Activated CD4-positive, alpha-beta memory T cell treated with anti-CD3 and anti-CD28 coated beads, Interleukin-2, amount 10 ng/mL, durations not matched to agents 7 days and 5 days (primary cell): ENCODE data around the gene STXBP4. TPM values are rescaled to one million over a fixed set of nuclear protein-coding genes. Genes with fewer than 3 reads are reported as not detected.

Experiments
- CTCF ChIA-PET: fragments of 350-600 bp; sonication (Branson Sonifier 250); formaldehyde crosslinking; loops from one replicate; lab custom pipeline; 2021; ENCODE audit warnings: antibody characterized with exemption, inconsistent platforms; lab: Charles Lee
- POLR2A ChIA-PET: fragments of 350-600 bp; sonication (Branson Sonifier 250); formaldehyde crosslinking; loops from one replicate; lab custom pipeline; 2021; ENCODE audit warnings: antibody characterized with exemption; lab: Charles Lee
- DNase-seq: peaks from one replicate; pipeline ENCODE4 v3.0.0-alpha.2; 2020
- H3K27ac Mint-ChIP-seq: one replicate; pipeline ENCODE4 v1.8.0; 2021; ENCODE audit warnings: mild to moderate bottlenecking, mixed read lengths
- H3K27me3 Mint-ChIP-seq: one replicate; pipeline ENCODE4 v1.8.0; 2021; ENCODE audit warnings: mixed read lengths
- H3K36me3 Mint-ChIP-seq: one replicate; pipeline ENCODE4 v1.8.0; 2021; ENCODE audit warnings: low read depth, mixed read lengths
- H3K4me1 Mint-ChIP-seq: one replicate; pipeline ENCODE4 v1.8.0; 2021; ENCODE audit warnings: mixed read lengths
- H3K4me3 Mint-ChIP-seq: one replicate; pipeline ENCODE4 v1.8.0; 2021; ENCODE audit warnings: mild to moderate bottlenecking, mixed read lengths
- H3K9me3 Mint-ChIP-seq: one replicate; pipeline ENCODE4 v1.8.0; 2021; ENCODE audit warnings: mixed read lengths
- total RNA-seq, 2 experiments: library from RNA; stranded (reverse); gene quantifications; one replicate each; pipeline ENCODE4 v1.2.3, GENCODE V29; 2021

The STXBP4 gene
- total RNA-seq, 2 experiments from 2014 or later = 4.7 to 6.6 TPM

DNA sequence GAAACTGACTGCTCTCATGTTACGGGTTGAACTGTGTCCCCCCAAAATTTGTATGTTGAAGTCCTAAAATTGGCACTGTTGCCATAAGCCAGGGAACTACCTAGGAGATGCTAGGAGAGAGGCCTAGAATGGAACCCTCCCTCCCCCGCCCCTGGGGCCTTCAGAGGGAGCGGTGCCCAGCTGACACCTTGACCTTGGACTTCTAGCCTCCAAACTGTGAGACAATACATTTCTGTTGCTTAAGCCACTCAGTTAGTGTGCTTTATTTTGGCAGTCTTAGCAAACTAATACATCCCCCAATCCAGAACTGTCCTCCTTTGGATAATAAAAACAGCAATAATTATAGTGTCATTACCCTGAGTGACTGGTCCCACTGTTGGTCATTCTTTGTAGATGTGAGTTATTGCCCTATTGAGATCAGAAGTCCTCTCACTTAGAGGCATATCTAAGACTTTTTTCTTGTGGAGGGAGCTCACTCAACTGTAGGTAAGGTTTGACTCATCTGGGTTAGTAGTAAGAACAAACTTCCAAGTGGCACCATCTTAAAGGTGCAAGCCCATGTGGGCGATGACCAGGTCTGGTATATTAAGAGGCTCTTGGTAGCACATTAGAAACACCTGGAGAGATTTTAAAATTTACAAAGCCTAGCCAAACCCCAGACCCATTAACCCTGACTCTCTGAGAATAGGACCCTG is 203.2 kb downstream of the STXBP4 start:
- Mint-ChIP-seq H3K27ac (no peak overlapping the region), H3K9me3 (no peaks in the 10 kb centered on the region), H3K4me1 (peaks cover 3% of the 10 kb centered on the region), H3K36me3 (no peaks in the 10 kb centered on the region), H3K27me3 (no peaks in the 10 kb centered on the region), H3K4me3 (no peak overlapping the region)
- no peak for DNase-seq
- POLR2A ChIA-PET = no interaction called here
- CTCF ChIA-PET = no interaction called here

DNA sequence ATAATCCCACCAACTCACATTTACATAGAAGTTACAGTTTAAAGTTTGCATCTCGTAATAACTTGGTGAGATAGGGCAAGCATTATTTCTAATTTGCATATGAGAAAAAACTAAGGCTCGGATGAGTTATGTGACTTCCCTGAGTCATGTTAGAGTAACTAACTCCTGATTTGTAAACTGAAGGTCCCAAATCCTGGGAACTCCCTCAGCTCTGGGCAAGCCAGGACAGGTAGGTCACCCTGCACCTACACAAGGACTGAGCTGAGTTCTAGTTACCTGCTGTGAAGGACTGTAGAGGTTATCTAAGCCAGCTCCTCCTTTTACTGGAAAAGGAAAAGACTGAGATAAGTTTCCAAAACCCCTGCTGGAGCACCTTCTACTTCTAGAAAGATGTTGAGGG is 204.0 kb downstream of the STXBP4 start:
- H3K27me3 Mint-ChIP-seq = no peaks in the 10 kb centered on the region

DNA sequence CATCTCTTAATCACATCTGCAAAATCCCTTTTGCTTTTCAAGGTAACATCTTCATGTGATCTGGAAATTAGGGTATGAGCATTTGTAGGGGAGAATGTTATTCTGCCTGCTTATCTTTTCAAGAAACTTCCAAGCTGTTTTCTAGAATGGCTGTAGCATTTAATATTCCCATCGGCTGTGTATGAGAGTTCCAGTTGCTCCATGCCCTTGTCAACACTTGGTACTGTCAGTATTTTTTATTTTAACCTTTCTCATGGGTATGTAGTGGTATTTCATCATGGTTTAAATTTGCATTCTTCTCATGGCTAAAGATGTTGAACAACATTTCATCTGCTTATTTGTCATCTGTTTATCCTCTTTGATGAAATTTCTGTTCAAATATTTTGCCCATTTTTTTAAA is 205.6 kb downstream of the STXBP4 start:
- Mint-ChIP-seq H3K27me3 (no peaks in the 10 kb centered on the region), H3K27ac (no peak overlapping the region), H3K4me1 (peaks cover 3% of the 10 kb centered on the region), H3K4me3 (no peak overlapping the region), H3K9me3 (no peaks in the 10 kb centered on the region), H3K36me3 (no peaks in the 10 kb centered on the region)
- POLR2A ChIA-PET = no interaction called here
- no peak for DNase-seq
- CTCF ChIA-PET = no interaction called here

More for the DNA sequence above, 204.0 kb downstream of the STXBP4 start:
- DNase-seq = no peak
- POLR2A ChIA-PET = no interaction called here
- Mint-ChIP-seq H3K36me3 (no peaks in the 10 kb centered on the region), H3K4me3 (no peak overlapping the region), H3K4me1 (peaks cover 3% of the 10 kb centered on the region), H3K27ac (no peak overlapping the region), H3K9me3 (no peaks in the 10 kb centered on the region)
- CTCF ChIA-PET = no interaction called here

DNA sequence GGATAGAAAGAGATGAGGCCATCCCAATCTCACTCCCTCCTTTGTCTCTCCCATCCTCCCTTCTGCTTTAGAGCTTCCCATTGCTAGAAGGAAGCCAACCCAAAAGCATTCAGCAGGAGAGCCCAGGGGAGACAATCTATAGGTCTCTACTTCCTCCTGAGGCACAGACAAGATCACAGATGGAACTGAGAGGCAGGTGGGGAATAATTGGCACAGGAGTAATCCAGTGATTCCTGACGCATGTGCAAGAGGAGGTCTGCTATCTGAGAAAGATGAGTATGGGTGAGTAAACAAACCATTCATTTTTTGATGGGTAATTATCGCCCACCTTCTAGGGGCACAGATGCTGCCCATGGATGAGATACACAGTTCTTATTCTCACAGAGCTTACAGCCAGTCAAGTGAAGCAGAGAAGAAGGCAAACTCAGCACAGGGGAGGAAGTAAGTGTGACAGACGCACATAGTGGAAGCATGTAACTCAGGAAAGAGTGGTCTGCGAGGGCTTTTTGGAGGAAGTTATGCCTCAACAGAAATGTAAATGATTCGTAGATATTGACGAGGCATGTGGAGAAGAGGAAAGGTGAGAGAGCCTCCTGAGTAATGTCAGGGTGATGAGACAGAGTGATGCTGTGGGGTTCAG is 207.3 kb downstream of the STXBP4 start:
- CTCF ChIA-PET = no interaction called here

DNA sequence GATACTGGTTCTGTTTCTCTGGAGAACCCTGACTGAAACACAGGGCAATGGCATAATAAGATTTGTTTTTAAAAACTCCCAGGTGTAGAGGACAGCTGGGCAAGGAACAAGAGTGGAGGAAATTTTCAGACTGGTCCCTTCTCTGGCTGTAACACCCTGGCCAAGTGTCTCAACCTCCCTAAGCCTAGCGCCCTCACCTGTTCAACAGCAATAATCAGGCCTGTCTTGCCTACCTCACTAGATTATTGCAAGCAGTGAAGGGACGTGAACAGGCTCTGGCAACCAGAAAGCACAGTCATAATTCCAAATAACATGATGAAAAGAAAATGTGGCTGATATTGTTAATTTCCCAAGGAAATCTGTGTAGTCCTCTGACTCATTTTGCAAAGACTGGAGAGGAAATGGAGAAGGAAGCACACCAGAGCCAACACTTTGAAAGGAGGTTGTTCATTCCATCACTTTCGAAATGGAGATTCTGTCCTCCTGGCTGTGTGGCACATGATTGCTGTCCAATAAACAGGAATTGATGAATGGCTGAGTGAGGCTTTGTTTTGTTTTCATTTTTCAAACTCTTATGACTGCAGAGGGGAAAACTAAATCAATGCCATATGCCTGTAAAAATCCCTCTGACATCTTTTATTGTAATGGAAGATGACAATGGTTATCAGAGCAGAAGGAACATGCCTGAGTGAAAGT is 208.7 kb downstream of the STXBP4 start:
- H3K27ac Mint-ChIP-seq = no peak overlapping the region
- no peak for DNase-seq
- H3K4me1 Mint-ChIP-seq = peaks cover 3% of the 10 kb centered on the region
- CTCF ChIA-PET = no interaction called here
- POLR2A ChIA-PET = no interaction called here
- no peaks in the 10 kb centered on the region for H3K36me3 Mint-ChIP-seq
- no peaks in the 10 kb centered on the region for H3K27me3 Mint-ChIP-seq
- H3K9me3 Mint-ChIP-seq = no peaks in the 10 kb centered on the region
- no peak overlapping the region for H3K4me3 Mint-ChIP-seq

More for the DNA sequence above, 207.3 kb downstream of the STXBP4 start:
- DNase-seq = no peak
- POLR2A ChIA-PET = no interaction called here
- no peaks in the 10 kb centered on the region for H3K9me3 Mint-ChIP-seq
- H3K36me3 Mint-ChIP-seq = no peaks in the 10 kb centered on the region
- no peak overlapping the region for H3K27ac Mint-ChIP-seq
- H3K4me1 Mint-ChIP-seq = peaks cover 3% of the 10 kb centered on the region
- no peaks in the 10 kb centered on the region for H3K27me3 Mint-ChIP-seq
- no peak overlapping the region for H3K4me3 Mint-ChIP-seq

DNA sequence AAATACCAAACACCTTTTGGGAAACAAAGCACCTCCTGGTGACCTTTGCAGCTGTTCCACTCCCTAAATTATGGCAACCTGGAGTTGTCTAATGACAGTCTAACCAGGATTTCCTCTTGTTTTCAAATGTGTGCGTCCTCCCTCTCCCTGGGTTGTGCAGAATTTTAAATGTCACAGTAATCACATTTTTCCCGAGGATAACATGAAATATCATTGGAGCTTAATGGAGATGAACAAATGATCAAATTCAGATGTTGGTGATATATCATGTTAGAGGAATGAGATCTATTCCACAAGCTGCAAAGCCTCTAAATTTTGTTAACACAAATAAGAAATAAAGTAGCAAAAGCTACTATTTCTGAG is 209.3 kb downstream of the STXBP4 start:
- CTCF ChIA-PET = no interaction called here
- no peak for DNase-seq
- no peaks in the 10 kb centered on the region for H3K27me3 Mint-ChIP-seq

DNA sequence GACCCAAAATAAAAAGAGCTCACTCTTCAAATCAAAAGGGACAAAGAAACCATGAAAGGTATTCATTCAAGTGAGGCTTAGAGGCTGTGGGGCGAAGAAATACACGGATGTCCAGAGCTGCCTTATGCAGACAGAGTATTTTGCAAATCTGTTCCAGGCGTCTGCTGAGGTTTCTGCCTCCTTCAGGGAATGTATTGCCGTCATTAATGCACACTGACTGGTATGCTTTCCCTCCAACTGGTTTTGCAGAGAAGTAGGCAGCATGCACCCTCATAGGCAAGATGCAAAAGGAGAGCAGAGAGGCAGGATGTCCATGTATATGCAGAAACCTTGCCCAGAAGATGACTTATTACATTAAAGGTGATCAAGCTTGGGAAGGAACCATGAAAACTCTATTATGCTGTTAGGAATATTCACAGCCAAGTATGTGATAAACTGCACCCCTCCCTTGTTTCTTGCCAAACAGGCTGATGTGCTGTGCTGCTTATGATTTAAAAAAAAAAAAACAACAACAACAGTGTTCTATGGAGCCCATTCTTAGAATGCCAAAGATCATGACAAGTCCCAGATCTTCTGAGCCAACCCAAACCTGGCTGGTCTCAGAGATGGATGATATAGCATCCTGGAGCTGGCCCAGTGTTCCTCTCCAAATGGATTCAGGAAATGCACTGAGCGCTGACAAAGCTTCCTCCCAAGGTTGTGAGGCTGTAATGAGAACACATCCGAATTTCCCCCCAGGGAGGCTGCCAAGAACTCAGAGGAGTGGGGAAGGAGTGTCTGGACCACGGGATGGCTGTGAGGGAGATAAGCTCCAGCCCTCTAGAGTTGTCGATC is 218.6 kb downstream of the STXBP4 start:
- peaks cover 2% of the 10 kb centered on the region for H3K27me3 Mint-ChIP-seq
- ChIA-PET POLR2A (no interaction called here), CTCF (interaction anchor here (1.3 kb wide), 1 partner anchor 170 kb away, joined by 3 read pairs; no protein-coding TSS in a partner anchor)
- H3K4me3 Mint-ChIP-seq = no peak overlapping the region
- H3K27ac Mint-ChIP-seq = no peak overlapping the region
- H3K4me1 Mint-ChIP-seq = no peaks in the 10 kb centered on the region
- no peaks in the 10 kb centered on the region for H3K36me3 Mint-ChIP-seq
- DNase-seq = no peak
- H3K9me3 Mint-ChIP-seq = no peaks in the 10 kb centered on the region

More for the DNA sequence above, 209.3 kb downstream of the STXBP4 start:
- H3K9me3 Mint-ChIP-seq = no peaks in the 10 kb centered on the region
- POLR2A ChIA-PET = no interaction called here
- no peak overlapping the region for H3K4me3 Mint-ChIP-seq
- peaks cover 3% of the 10 kb centered on the region for H3K4me1 Mint-ChIP-seq
- H3K36me3 Mint-ChIP-seq = no peaks in the 10 kb centered on the region
- H3K27ac Mint-ChIP-seq = no peak overlapping the region

DNA sequence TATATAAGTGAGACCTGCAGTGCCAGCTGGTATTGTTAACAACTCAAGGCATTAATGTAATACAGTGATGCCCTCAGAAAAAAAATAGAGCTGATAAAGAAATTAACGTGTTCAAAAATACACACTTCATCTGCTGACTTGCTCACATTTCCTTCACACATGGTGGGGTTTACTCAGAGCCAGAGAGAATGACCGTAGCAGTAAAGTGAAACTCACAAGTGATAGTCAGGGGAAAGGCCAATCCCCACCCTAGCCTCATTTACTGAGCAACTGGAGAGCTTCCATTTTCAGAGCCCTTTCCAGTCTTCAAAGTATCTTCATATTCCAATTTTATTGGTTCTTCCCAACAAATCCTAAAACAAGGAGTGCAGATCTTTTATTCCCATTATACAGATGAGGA is 222.2 kb downstream of the STXBP4 start:
- Mint-ChIP-seq H3K4me3 (no peak overlapping the region), H3K27ac (no peak overlapping the region), H3K4me1 (no peaks in the 10 kb centered on the region), H3K27me3 (peaks cover 7% of the 10 kb centered on the region), H3K36me3 (no peaks in the 10 kb centered on the region), H3K9me3 (no peaks in the 10 kb centered on the region)
- POLR2A ChIA-PET = no interaction called here
- CTCF ChIA-PET = no interaction called here
- no peak for DNase-seq

DNA sequence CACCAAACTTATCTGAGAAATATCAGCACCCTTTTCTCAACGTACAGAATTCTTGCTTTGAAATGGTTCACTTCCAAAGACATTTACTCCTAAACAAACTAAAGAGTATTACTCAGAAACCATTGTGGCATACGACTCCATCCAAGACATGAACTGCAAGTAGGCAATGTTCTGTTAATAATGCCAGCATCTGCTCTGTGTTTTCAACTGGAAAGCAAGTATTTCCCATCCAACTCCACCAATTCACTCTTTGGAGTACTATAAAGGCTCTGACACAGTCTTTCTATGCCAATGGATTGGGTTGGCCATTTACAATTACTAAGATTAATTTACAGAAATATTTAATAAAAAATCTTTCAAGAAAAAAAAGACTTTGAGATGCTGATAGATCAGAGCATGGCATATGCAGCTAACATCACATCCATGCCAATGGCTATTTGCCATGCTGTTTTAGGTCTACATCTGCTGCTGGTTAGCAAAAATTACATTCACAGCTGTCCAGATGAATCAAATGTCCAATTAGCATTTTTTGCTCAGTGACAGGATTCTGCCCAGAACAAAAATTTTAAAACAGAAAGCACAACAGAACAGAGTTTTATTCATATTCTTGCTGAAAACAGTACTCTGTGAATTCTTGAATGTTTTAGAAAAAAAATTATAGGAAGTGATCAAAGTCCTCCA is 230.3 kb downstream of the STXBP4 start:
- Mint-ChIP-seq H3K4me3 (no peak overlapping the region), H3K36me3 (no peaks in the 10 kb centered on the region), H3K27ac (no peak overlapping the region), H3K9me3 (no peaks in the 10 kb centered on the region), H3K27me3 (peaks cover 5% of the 10 kb centered on the region), H3K4me1 (no peaks in the 10 kb centered on the region)
- no peak for DNase-seq
- ChIA-PET CTCF (no interaction called here), POLR2A (no interaction called here)

DNA sequence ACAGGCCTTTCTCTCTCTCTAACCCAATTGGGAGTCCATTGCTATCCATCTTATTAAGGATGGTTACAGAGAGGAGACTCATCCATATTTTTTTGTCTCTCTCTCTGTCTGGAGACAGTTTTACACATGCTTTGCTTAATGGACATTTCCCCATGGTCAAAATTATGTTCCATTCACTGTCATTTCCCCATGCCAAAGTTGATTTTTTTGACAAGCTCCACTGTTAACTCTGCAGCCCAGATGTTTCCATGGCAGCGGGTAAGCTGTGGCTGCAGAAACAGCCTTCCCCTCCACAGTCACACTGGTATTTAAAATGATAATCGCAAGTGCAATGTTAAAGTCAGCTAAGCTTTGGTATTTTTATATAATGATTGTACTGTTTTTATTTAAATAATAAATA is 232.3 kb downstream of the STXBP4 start:
- no peak overlapping the region for H3K27ac Mint-ChIP-seq
- peaks cover 9% of the 10 kb centered on the region for H3K27me3 Mint-ChIP-seq
- ChIA-PET POLR2A (no interaction called here), CTCF (no interaction called here)
- H3K4me1 Mint-ChIP-seq = no peaks in the 10 kb centered on the region
- no peak overlapping the region for H3K4me3 Mint-ChIP-seq
- no peaks in the 10 kb centered on the region for H3K9me3 Mint-ChIP-seq
- no peaks in the 10 kb centered on the region for H3K36me3 Mint-ChIP-seq
- no peak for DNase-seq

DNA sequence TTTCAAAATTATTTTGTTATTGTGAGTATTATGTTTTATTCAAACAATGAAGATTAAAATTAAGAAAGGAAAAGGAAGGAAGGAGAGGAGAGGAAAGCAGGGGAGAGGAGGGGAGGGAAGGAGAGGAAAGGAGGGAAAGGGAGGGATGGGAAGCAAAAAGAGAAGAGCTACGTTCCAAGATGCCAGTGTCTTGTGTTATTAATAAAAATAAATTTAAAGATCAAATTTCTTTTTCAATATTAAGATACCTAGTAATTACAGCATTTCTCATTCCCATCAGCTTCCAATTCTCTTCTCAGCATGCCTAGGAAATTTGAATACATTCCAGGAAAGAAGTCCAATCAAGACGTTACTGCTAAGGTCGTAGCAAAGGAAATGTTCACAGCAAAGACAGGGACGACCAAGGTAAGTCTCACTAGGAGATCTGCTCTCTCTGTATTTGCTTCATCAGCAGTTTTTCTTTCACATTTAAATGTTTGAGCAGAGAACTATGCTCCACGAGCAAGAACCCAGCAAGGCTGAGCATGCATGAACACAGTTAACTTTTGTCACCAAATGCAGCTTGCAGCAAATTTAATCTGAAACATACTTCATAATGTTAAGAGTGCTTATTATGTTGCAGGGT is 232.9 kb downstream of the STXBP4 start:
- H3K36me3 Mint-ChIP-seq = no peaks in the 10 kb centered on the region
- CTCF ChIA-PET = no interaction called here
- POLR2A ChIA-PET = no interaction called here

DNA sequence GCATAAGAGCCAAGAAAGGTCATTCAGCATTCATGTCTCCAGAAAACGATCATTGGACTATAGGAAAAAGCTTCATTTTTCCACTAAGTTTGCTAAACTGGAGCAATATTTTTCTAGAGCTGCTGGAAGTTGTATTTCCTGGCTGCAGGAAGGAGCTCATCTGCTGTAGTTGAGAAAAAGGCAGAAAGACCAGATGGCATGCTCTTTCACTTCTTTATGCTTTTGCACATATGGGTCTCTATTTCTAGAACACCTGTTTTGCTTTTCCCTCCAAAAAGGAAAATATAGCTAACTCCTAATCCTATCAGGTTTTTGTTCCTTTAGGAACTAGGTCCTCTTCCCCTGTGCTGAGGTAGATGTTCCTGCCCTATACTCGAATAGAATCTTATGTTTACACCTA is 234.3 kb downstream of the STXBP4 start:
- POLR2A ChIA-PET = no interaction called here
- H3K4me3 Mint-ChIP-seq = no peak overlapping the region
- no peaks in the 10 kb centered on the region for H3K4me1 Mint-ChIP-seq
- H3K36me3 Mint-ChIP-seq = no peaks in the 10 kb centered on the region
- H3K27ac Mint-ChIP-seq = no peak overlapping the region
- peaks cover 9% of the 10 kb centered on the region for H3K27me3 Mint-ChIP-seq
- CTCF ChIA-PET = interaction anchor here (1.2 kb wide), 1 partner anchor 210 kb away, joined by 3 read pairs; no protein-coding TSS in a partner anchor
- DNase-seq = no peak
- no peaks in the 10 kb centered on the region for H3K9me3 Mint-ChIP-seq

More for the DNA sequence above, 232.9 kb downstream of the STXBP4 start:
- Mint-ChIP-seq H3K27me3 (peaks cover 9% of the 10 kb centered on the region), H3K4me3 (no peak overlapping the region), H3K4me1 (no peaks in the 10 kb centered on the region), H3K9me3 (no peaks in the 10 kb centered on the region), H3K27ac (no peak overlapping the region)
- no peak for DNase-seq
